HepG2 (cell line): ENCODE measurements around the gene ARHGAP5. TPM values are rescaled to one million over a fixed set of nuclear protein-coding genes. Genes with fewer than 3 reads are reported as not detected.

ENCODE experiments used
- CBX1 ChIP-seq: IDR thresholded peaks from one replicate; pipeline ENCODE4 v1.6.1; 2016; ENCODE audit warnings: antibody characterized with exemption, low read depth
- CREM ChIP-seq, 2 experiments: sonication (generic) in 1 of 2; formaldehyde crosslinking in 1 of 2; IDR thresholded peaks; 2 replicates each; pipeline versions ENCODE4 v1.4.0 to v1.6.1; 2016 to 2020; ENCODE audit warnings: antibody characterized with exemption in 1 of 2, mild to moderate bottlenecking in 1 of 2, missing genetic modification reagents in 1 of 2
- DNMT3B ChIP-seq: conservative IDR thresholded peaks from 2 replicates; pipeline ENCODE4 v1.6.1; 2016; ENCODE audit warnings: missing biosample characterization, control low read depth
- HNRNPL ChIP-seq: fragments of 200-400 bp; formaldehyde crosslinking; IDR thresholded peaks from 2 replicates; pipeline ENCODE4 v1.6.1; 2017; ENCODE audit warnings: mild to moderate bottlenecking, low read depth, low read length
- NPAS2 ChIP-seq: sonication (generic); formaldehyde crosslinking; IDR thresholded peaks from 2 replicates; pipeline ENCODE4 v1.8.0; 2022; ENCODE audit warnings: mild to moderate bottlenecking, missing genetic modification reagents, borderline replicate concordance
- NR1H2 ChIP-seq: sonication (generic); formaldehyde crosslinking; IDR thresholded peaks from 2 replicates; pipeline ENCODE4 v1.8.1; 2022; ENCODE audit warnings: low read depth, missing genetic modification reagents, borderline replicate concordance
- PAWR ChIP-seq: sonication (generic); formaldehyde crosslinking; IDR thresholded peaks from 2 replicates; pipeline ENCODE4 v1.4.0; 2020; ENCODE audit warnings: missing genetic modification reagents, mild to moderate bottlenecking, borderline replicate concordance
- RARA ChIP-seq: IDR thresholded peaks from 2 replicates; pipeline ENCODE4 v1.6.1; 2016; ENCODE audit warnings: missing genetic modification reagents, missing compliant biosample characterization
- SNAPC5 ChIP-seq: sonication (generic); formaldehyde crosslinking; IDR thresholded peaks from 2 replicates; pipeline ENCODE4 v1.8.1; 2023; ENCODE audit warnings: mild to moderate bottlenecking, missing genetic modification reagents, borderline replicate concordance
- SPEN ChIP-seq: sonication (generic); formaldehyde crosslinking; IDR thresholded peaks from 2 replicates; pipeline ENCODE4 v1.5.1; 2020; ENCODE audit warnings: low read depth, mild to moderate bottlenecking, missing genetic modification reagents
- TBP ChIP-seq: sonication (generic); formaldehyde crosslinking; IDR thresholded peaks from 2 replicates; pipeline ENCODE4 v1.5.0; 2020; ENCODE audit warnings: missing genetic modification reagents
- ZIK1 ChIP-seq: sonication (generic); formaldehyde crosslinking; IDR thresholded peaks from 2 replicates; pipeline ENCODE4 v1.5.0; 2020; ENCODE audit warnings: mild to moderate bottlenecking, low read depth, missing genetic modification reagents, borderline replicate concordance
- ZNF136 ChIP-seq: sonication (generic); formaldehyde crosslinking; IDR thresholded peaks from 2 replicates; pipeline ENCODE4 v1.8.1; 2022; ENCODE audit warnings: low read depth, mild to moderate bottlenecking, moderate library complexity, missing genetic modification reagents
- ZNF232 ChIP-seq: sonication (generic); formaldehyde crosslinking; IDR thresholded peaks from 2 replicates; pipeline ENCODE4 v1.4.0; 2020; ENCODE audit warnings: missing genetic modification reagents, borderline replicate concordance
- ZNF251 ChIP-seq: sonication (generic); formaldehyde crosslinking; IDR thresholded peaks from 2 replicates; pipeline ENCODE4 v1.9.0; 2021; ENCODE audit warnings: mild to moderate bottlenecking, missing genetic modification reagents
- ZNF34 ChIP-seq: sonication (generic); formaldehyde crosslinking; IDR thresholded peaks from 2 replicates; pipeline ENCODE4 v1.4.0; 2020; ENCODE audit warnings: mild to moderate bottlenecking, missing genetic modification reagents, borderline replicate concordance
- ZNF354B ChIP-seq: sonication (generic); formaldehyde crosslinking; IDR thresholded peaks from 2 replicates; pipeline ENCODE4 v1.8.0; 2022; ENCODE audit warnings: mild to moderate bottlenecking, missing genetic modification reagents
- ZNF772 ChIP-seq: sonication (generic); formaldehyde crosslinking; IDR thresholded peaks from 2 replicates; pipeline ENCODE4 v1.5.0; 2020; ENCODE audit warnings: mild to moderate bottlenecking, missing genetic modification reagents
- ZSCAN12 ChIP-seq: sonication (generic); formaldehyde crosslinking; IDR thresholded peaks from 2 replicates; pipeline ENCODE4 v1.9.0; 2021; ENCODE audit warnings: mild to moderate bottlenecking, missing genetic modification reagents
- polyA plus RNA-seq, 8 experiments: library from polyadenylated mRNA; depleted of rRNA in 3 of 8; stranded (reverse) in 7 of 8; unstranded in 1 of 8; fragments of >200 nt; fragmentation: Illumina TruSeq in 4 of 8; extraction: Trizol in 4 of 8; gene quantifications; 2 replicates each; pipeline versions ENCODE4 v1.2.1 to v1.2.3, GENCODE V29; 2011 to 2016; ENCODE audit warnings: low read depth in 4 of 8, missing spikeins in 1 of 8, mixed read lengths in 1 of 8; ENCODE audit not compliant: insufficient read depth in 1 of 8
- total RNA-seq, 5 experiments: library from RNA; depleted of rRNA; stranded (reverse); fragments of >200 nt; fragmentation: Illumina TruSeq; extraction: Trizol; gene quantifications; 2 replicates each; pipeline ENCODE4 v1.2.3, GENCODE V29; 2016; ENCODE audit warnings: low read depth in 1 of 5
- TF ChIP-seq, protein P1 (sequence below): sonication (generic); formaldehyde crosslinking; conservative IDR thresholded peaks from 2 replicates; pipeline ENCODE4 v1.4.0; 2020; ENCODE audit warnings: missing genetic modification reagents
- TF ChIP-seq, protein P2 (sequence below): sonication (generic); formaldehyde crosslinking; IDR thresholded peaks from 2 replicates; pipeline ENCODE4 v1.8.0; 2022; ENCODE audit warnings: mild to moderate bottlenecking, missing genetic modification reagents
- TF ChIP-seq, protein P3 (sequence below): sonication (generic); formaldehyde crosslinking; IDR thresholded peaks from 2 replicates; pipeline ENCODE4 v1.8.1; 2023; ENCODE audit warnings: mild to moderate bottlenecking, missing genetic modification reagents
- TF ChIP-seq, protein P4 (sequence below): sonication (generic); formaldehyde crosslinking; IDR thresholded peaks from 2 replicates; pipeline ENCODE4 v1.4.0; 2020; ENCODE audit warnings: missing genetic modification reagents, mild to moderate bottlenecking, borderline replicate concordance

Gene ARHGAP5
- total and polyA plus RNA-seq, 2 of the 13 experiments (the other 11 are each of a cell fraction or from before 2014, with no cell fraction given) = 33.7 to 144 TPM

DNA sequence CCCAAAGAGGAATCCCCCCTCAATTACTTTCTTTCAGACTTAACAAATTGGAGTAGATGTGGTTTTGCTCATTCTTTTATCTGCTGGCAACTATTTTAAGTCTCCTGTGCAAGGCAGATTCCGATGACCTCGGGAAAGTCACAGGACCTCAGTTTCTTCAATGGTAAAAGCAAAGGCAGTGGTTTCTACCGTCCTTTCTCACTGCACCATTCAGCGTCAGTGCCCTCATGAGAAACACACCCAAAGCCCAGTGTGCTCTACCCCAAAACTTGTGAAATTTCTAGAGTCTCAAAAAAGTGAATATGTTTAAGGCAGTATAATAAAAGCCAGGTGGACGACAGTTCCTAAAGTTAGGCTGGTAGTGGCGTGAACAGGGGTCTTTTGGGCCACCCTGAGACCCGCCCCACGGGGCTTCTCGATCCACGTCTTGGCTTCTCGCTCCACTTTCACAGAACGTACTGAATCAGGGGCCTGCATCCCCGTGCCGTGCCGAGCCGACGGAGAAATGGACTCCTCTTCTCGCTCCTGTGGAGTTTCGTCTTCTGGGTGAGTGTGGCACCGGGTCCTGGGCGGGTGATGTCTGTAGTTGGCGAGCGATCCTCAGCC lies 1.3 kb upstream of the ARHGAP5 start (continued):
- TF ChIP-seq ZNF772 = 0 out of 2 replicates have a peak, but pooled peaks have one; percentile 23
- TF ChIP-seq RARA = peak; percentile 6
- no peak for TF ChIP-seq NR1H2 (CRISPR knock-in tag)
- TF ChIP-seq, protein P1, sequence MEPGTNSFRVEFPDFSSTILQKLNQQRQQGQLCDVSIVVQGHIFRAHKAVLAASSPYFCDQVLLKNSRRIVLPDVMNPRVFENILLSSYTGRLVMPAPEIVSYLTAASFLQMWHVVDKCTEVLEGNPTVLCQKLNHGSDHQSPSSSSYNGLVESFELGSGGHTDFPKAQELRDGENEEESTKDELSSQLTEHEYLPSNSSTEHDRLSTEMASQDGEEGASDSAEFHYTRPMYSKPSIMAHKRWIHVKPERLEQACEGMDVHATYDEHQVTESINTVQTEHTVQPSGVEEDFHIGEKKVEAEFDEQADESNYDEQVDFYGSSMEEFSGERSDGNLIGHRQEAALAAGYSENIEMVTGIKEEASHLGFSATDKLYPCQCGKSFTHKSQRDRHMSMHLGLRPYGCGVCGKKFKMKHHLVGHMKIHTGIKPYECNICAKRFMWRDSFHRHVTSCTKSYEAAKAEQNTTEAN (CRISPR knock-in tag) = no peak
- TF ChIP-seq SPEN (CRISPR knock-in tag) = peak; percentile 5; the same call in 1 of the 2 replicates
- TF ChIP-seq ZNF136 = 0 out of 2 replicates have a peak, but pooled peaks have one; percentile 91
- peak; percentile 93 for TF ChIP-seq HNRNPL
- TF ChIP-seq ZNF232 (CRISPR knock-in tag) = peak; percentile 77; the same call in 1 of the 2 replicates
- TF ChIP-seq PAWR (CRISPR knock-in tag) = no peak; the same call in 1 of the 2 replicates
- TF ChIP-seq, protein P2, sequence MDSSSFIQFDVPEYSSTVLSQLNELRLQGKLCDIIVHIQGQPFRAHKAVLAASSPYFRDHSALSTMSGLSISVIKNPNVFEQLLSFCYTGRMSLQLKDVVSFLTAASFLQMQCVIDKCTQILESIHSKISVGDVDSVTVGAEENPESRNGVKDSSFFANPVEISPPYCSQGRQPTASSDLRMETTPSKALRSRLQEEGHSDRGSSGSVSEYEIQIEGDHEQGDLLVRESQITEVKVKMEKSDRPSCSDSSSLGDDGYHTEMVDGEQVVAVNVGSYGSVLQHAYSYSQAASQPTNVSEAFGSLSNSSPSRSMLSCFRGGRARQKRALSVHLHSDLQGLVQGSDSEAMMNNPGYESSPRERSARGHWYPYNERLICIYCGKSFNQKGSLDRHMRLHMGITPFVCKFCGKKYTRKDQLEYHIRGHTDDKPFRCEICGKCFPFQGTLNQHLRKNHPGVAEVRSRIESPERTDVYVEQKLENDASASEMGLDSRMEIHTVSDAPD = peak; percentile 82; the same call in 1 of the 2 replicates
- TF ChIP-seq DNMT3B = no peak
- peak; percentile 28 for TF ChIP-seq CBX1
- TF ChIP-seq CREM (IDR thresholded peaks at IDR 0.05) = no peak
- 0 out of 2 replicates have a peak, but pooled peaks have one; percentile 32 for TF ChIP-seq CREM (CRISPR knock-in tag; IDR thresholded peaks at IDR 0.05)
- TF ChIP-seq SNAPC5 (CRISPR knock-in tag) = peak; percentile 92; the same call in 1 of the 2 replicates
- TF ChIP-seq ZNF354B = peak; percentile 99
- TF ChIP-seq, protein P3, sequence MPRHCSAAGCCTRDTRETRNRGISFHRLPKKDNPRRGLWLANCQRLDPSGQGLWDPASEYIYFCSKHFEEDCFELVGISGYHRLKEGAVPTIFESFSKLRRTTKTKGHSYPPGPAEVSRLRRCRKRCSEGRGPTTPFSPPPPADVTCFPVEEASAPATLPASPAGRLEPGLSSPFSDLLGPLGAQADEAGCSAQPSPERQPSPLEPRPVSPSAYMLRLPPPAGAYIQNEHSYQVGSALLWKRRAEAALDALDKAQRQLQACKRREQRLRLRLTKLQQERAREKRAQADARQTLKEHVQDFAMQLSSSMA (CRISPR knock-in tag) = peak; percentile 76; the same call in 1 of the 2 replicates
- 0 out of 2 replicates have a peak, but pooled peaks have one; percentile 62 for TF ChIP-seq ZNF251
- peak; percentile 54; the same call in 1 of the 2 replicates for TF ChIP-seq ZIK1
- peak; percentile 89 for TF ChIP-seq NPAS2
- TF ChIP-seq TBP = peak; percentile 41; the same call in 1 of the 2 replicates
- 0 out of 2 replicates have a peak, but pooled peaks have one; percentile 28 for TF ChIP-seq ZSCAN12 (CRISPR knock-in tag)
- TF ChIP-seq ZNF34 (CRISPR knock-in tag) = 0 out of 2 replicates have a peak, but pooled peaks have one; percentile 29
- TF ChIP-seq, protein P4, sequence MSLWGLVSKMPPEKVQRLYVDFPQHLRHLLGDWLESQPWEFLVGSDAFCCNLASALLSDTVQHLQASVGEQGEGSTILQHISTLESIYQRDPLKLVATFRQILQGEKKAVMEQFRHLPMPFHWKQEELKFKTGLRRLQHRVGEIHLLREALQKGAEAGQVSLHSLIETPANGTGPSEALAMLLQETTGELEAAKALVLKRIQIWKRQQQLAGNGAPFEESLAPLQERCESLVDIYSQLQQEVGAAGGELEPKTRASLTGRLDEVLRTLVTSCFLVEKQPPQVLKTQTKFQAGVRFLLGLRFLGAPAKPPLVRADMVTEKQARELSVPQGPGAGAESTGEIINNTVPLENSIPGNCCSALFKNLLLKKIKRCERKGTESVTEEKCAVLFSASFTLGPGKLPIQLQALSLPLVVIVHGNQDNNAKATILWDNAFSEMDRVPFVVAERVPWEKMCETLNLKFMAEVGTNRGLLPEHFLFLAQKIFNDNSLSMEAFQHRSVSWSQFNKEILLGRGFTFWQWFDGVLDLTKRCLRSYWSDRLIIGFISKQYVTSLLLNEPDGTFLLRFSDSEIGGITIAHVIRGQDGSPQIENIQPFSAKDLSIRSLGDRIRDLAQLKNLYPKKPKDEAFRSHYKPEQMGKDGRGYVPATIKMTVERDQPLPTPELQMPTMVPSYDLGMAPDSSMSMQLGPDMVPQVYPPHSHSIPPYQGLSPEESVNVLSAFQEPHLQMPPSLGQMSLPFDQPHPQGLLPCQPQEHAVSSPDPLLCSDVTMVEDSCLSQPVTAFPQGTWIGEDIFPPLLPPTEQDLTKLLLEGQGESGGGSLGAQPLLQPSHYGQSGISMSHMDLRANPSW = peak; percentile 46; the same call in 1 of the 2 replicates
